Thyroid gland (tissue), 4 donors: ENCODE measurements around the gene BAK1. TPM values are rescaled to one million over a fixed set of nuclear protein-coding genes. Genes with fewer than 3 reads are reported as not detected.

Experiments used
- DNase-seq, 2 donors: peaks; one replicate each; pipeline ENCODE4 v3.0.0-alpha.2; 2019
- H3K27ac ChIP-seq, 3 donors: fragments of 200-600 bp; sonication (generic); 1 replicate in 2 of 3; 2 replicates in 1 of 3; pipeline ENCODE4 v1.5.1; 2016 to 2019; ENCODE audit warnings: mild to moderate bottlenecking in 1 of 3, moderate library complexity in 1 of 3
- H3K27me3 ChIP-seq: fragments of 200-600 bp; sonication (generic); one replicate; pipeline ENCODE4 v1.5.1; 2019
- H3K36me3 ChIP-seq, 2 donors: fragments of 200-600 bp; sonication (generic); one replicate each; pipeline ENCODE4 v1.5.1; 2016 to 2019
- H3K4me1 ChIP-seq, 2 donors: fragments of 200-600 bp; sonication (generic); one replicate each; pipeline ENCODE4 v1.5.1; 2017 to 2019
- H3K4me3 ChIP-seq, 3 donors: fragments of 200-600 bp; sonication (generic); replicated peaks in 1 of 3; 1 replicate in 2 of 3; 2 replicates in 1 of 3; pipeline ENCODE4 v1.5.1; 2016; ENCODE audit warnings: mild to moderate bottlenecking in 1 of 3
- H3K9me3 ChIP-seq: fragments of 200-600 bp; sonication (generic); one replicate; pipeline ENCODE4 v1.5.1; 2017
- POLR2A ChIP-seq, 2 donors: fragments of 450-650 bp; IDR thresholded peaks; one replicate each; pipeline ENCODE4 v1.6.1; 2017; ENCODE audit warnings: antibody characterized with exemption in 2 of 2, mild to moderate bottlenecking in 2 of 2, moderate library complexity in 1 of 2
- WGBS, 2 donors: methylation state at CpG; one replicate each; pipeline ENCODE4 v1.1.5; 2017; 5-methylcytosine and 5-hydroxymethylcytosine counted together
- intact Hi-C: fragments of 100-400 bp; cut with DNase I; formaldehyde crosslinking; loops from one replicate; pipeline ENCODE4 v1.15.1; 2023
- total RNA-seq, 4 donors: library from RNA; depleted of rRNA; stranded (reverse); fragments of >200 nt; gene quantifications; one replicate each; pipeline ENCODE4 v1.2.3, GENCODE V29; 2016
- TF ChIP-seq, protein P1 (sequence below), 6 experiments: fragments of 200-600 bp in 3 of 6; fragments of 450-650 bp in 3 of 6; sonication (generic) in 3 of 6; IDR thresholded peaks; one replicate each; pipeline ENCODE4 v1.5.1; 2016 to 2019; ENCODE audit warnings: antibody characterized with exemption in 6 of 6, mild to moderate bottlenecking in 2 of 6, inconsistent platforms in 1 of 6, moderate library complexity in 1 of 6

BAK1 gene
- 1 to 10 TPM; 2.3 to 8.5 (median 4.6) TPM for total RNA-seq

DNA sequence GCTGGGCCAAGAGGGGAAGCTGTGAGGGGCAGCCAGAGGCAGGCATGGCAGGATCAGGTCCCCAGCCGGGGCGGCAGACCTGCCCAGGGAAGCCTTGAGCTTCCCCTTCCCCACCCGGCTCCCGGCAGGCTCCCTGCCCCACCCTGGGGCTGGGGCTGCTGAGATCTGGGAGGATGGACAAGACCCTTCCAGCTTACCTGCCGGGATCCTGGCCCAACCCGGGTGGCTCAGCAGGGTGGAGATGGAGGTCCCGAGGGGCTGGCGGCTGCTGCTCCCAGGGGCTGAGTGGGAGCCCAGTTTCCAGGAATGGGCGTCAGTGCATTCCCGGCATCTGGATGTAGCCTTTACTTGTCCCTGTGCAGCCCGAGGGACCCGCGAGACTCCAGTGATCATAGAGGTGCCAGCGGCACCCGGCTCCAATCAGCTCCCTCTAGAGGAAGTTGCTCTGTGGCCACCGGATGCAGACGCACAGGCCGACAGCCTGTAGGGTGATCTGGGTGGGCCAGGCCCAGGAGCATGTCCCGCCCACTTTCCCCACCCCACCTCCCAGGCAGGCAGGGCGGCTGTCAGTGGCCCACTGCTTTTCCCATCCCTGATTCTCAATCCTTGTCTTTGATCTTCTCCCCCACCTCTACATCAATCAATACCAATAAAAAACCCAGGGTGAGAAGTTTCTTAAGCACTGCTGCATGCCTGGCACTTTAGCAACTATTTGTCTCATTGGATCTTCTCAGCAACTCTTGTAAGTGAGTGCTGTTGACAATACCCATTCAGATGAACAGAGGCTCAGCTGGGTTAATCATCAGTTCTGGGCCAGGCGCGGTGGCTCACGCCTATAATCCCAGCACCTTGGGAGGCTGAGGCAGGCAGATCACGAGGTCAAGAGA, at the start of gene BAK1:
TSS of gene BAK1 (minus strand) at position 449 of the 887 bp plus-strand sequence. CDS start 2,672 bp downstream, outside the sequence.
- peak within 1 kb of the TSS; percentile 34 to 81 (median 74) for H3K27ac ChIP-seq
- H3K4me1 ChIP-seq, result peaks cover 9 to 18% of the 10 kb centered on the region in 2 donors
- DNase-seq, result peak; percentile 94
- no peaks in the 10 kb centered on the region for H3K27me3 ChIP-seq
- intact Hi-C loops, result loop anchor here (10.0 kb wide), 2 partner anchors 185 to 575 kb away; no protein-coding TSS in a partner anchor
- WGBS, 2 donors, result 6 to 9% methylated on average over 12 to 14 of the region's 24 CpGs
- peak within 1 kb of the TSS; percentile 51 to 68 (median 61) for H3K4me3 ChIP-seq
- no peaks in the 10 kb centered on the region for H3K9me3 ChIP-seq
- TF ChIP-seq, protein P1, sequence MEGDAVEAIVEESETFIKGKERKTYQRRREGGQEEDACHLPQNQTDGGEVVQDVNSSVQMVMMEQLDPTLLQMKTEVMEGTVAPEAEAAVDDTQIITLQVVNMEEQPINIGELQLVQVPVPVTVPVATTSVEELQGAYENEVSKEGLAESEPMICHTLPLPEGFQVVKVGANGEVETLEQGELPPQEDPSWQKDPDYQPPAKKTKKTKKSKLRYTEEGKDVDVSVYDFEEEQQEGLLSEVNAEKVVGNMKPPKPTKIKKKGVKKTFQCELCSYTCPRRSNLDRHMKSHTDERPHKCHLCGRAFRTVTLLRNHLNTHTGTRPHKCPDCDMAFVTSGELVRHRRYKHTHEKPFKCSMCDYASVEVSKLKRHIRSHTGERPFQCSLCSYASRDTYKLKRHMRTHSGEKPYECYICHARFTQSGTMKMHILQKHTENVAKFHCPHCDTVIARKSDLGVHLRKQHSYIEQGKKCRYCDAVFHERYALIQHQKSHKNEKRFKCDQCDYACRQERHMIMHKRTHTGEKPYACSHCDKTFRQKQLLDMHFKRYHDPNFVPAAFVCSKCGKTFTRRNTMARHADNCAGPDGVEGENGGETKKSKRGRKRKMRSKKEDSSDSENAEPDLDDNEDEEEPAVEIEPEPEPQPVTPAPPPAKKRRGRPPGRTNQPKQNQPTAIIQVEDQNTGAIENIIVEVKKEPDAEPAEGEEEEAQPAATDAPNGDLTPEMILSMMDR (IDR thresholded peaks at IDR 0.05), result peak in 5 of 6 experiments; percentile 15 to 48 (median 41)
- TF ChIP-seq POLR2A (IDR thresholded peaks at IDR 0.05), result peak in 1 of 2 donors; percentile 83
- peaks cover 7% of the 10 kb centered on the region in 2 donors for H3K36me3 ChIP-seq

GRCh38 chr6:33628401-33628964, 48.4 kb upstream of the BAK1 start:
- intact Hi-C loops, result loop anchor here (5.0 kb wide), 1 partner anchor 36 kb away; no protein-coding TSS in a partner anchor
- 75 to 82% methylated on average over 7 of the region's 7 CpGs for WGBS, 2 donors
- H3K4me1 ChIP-seq, result peaks cover 57 to 86% of the 10 kb centered on the region in 2 donors
- no peaks in the 10 kb centered on the region for H3K27me3 ChIP-seq
- TF ChIP-seq, protein P1 (IDR thresholded peaks at IDR 0.05), result no peak
- TF ChIP-seq POLR2A (IDR thresholded peaks at IDR 0.05), result no peak
- peak overlapping the region in 2 of 3 donors; percentile 27 to 65 for H3K27ac ChIP-seq
- no peak overlapping the region for H3K4me3 ChIP-seq
- peak; percentile 14 to 20 for DNase-seq
- no peaks in the 10 kb centered on the region for H3K36me3 ChIP-seq
- no peaks in the 10 kb centered on the region for H3K9me3 ChIP-seq

DNA sequence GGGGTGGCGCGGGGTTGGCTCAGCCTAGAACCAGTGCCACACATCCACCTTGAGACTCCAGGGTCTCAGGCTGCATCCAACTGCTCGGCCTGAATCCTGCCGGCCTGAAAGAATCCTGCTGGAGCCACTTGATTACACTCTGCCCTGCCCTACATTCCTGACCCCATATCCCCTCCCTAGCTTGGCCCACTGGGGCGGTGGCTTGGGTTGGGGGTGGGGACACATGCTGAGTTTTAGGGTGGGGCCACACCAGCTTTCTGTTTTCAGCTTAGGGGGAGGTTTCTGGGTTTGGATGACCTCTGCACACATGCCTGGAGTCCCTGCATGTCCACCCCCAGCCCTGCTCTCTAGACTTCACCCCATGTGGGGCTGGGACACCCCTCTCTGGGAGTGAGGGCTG, 47.8 kb upstream of the BAK1 start:
- peak overlapping the region in 2 of 3 donors; percentile 27 to 65 for H3K27ac ChIP-seq
- intact Hi-C loops, result loop anchor here (5.0 kb wide), 1 partner anchor 36 kb away; no protein-coding TSS in a partner anchor
- no peak overlapping the region for H3K4me3 ChIP-seq
- no peaks in the 10 kb centered on the region for H3K9me3 ChIP-seq
- no peaks in the 10 kb centered on the region for H3K36me3 ChIP-seq
- no peaks in the 10 kb centered on the region for H3K27me3 ChIP-seq
- DNase-seq, result peak; percentile 12 to 40
- TF ChIP-seq, protein P1 (IDR thresholded peaks at IDR 0.05), result no peak
- no peak for TF ChIP-seq POLR2A (IDR thresholded peaks at IDR 0.05)
- 50 to 54% methylated on average over 5 of the region's 5 CpGs for WGBS, 2 donors
- H3K4me1 ChIP-seq, result peaks cover 57 to 86% of the 10 kb centered on the region in 2 donors

GRCh38 chr6:33624856-33625255, 44.8 kb upstream of the BAK1 start:
- no peak overlapping the region for H3K4me3 ChIP-seq
- no peaks in the 10 kb centered on the region for H3K27me3 ChIP-seq
- intact Hi-C loops, result loop anchor here (5.0 kb wide), 1 partner anchor 33 kb away; no protein-coding TSS in a partner anchor

More at GRCh38 chr6:33624856-33625255, 44.8 kb upstream of the BAK1 start:
- peaks cover 42 to 70% of the 10 kb centered on the region in 2 donors for H3K4me1 ChIP-seq
- H3K36me3 ChIP-seq, result no peaks in the 10 kb centered on the region
- DNase-seq, result no peak
- TF ChIP-seq, protein P1 (IDR thresholded peaks at IDR 0.05), result no peak
- no peak for TF ChIP-seq POLR2A (IDR thresholded peaks at IDR 0.05)
- H3K9me3 ChIP-seq, result no peaks in the 10 kb centered on the region
- WGBS, 2 donors, result 92 to 94% methylated on average over 4 of the region's 4 CpGs
- peak overlapping the region in 2 of 3 donors; percentile 33 to 43 for H3K27ac ChIP-seq
